ENCODE data around the gene HAUS8. TPM values are rescaled to one million over a fixed set of nuclear protein-coding genes. Genes with fewer than 3 reads are reported as not detected.
A peak's percentile ranks its signal among the peaks of the same experiment; 100 is the strongest.

The HAUS8 gene
- total and polyA plus RNA-seq, 10 of the 15 experiments (the other 5 are each of a cell fraction or from before 2014, with no cell fraction given), result 22.7 to 43.9 (median 34.4) TPM

GRCh38 chr19:17105556-17105955 is 30.3 kb upstream of the HAUS8 start (continued):
- TF ChIP-seq ATF2 (IDR thresholded peaks at IDR 0.05; ENCODE audit: low read length) (0 out of 2 replicates have a peak, but pooled peaks have one; percentile 26), IKZF1 (conservative IDR thresholded peaks at IDR 0.05) (peak; percentile 59), SIX5 (IDR thresholded peaks at IDR 0.05; ENCODE audit: low read depth, low read length, severe bottlenecking) (no peak), RCOR1 (conservative IDR thresholded peaks at IDR 0.05; ENCODE audit: low read depth, low read length) (no peak), SPI1 (IDR thresholded peaks at IDR 0.05; ENCODE audit: borderline replicate concordance, insufficient read depth, low read depth, low read length) (peak; percentile 96), EP300 (IDR thresholded peaks at IDR 0.05; ENCODE audit: borderline replicate concordance in 1 of 2, control insufficient read depth in 1 of 2, low read depth in 2 of 2, low read length in 2 of 2) (peak; percentile 30 to 76; a peak in 2 of 4 replicates), DPF2 (IDR thresholded peaks at IDR 0.05) (peak; percentile 72; the same call in 1 of the 2 replicates), FOXM1 (IDR thresholded peaks at IDR 0.05; ENCODE audit: low read depth, low read length) (no peak), EED (IDR thresholded peaks at IDR 0.05; ENCODE audit: low read depth) (no peak), TARDBP (IDR thresholded peaks at IDR 0.05; ENCODE audit: borderline replicate concordance) (no peak), JUNB (IDR thresholded peaks at IDR 0.05) (0 out of 2 replicates have a peak, but pooled peaks have one; percentile 15), NR2C1 (IDR thresholded peaks at IDR 0.05) (peak; percentile 78), ZNF274 (IDR thresholded peaks at IDR 0.05; ENCODE audit: insufficient read depth, insufficient read length) (no peak), MEF2B (IDR thresholded peaks at IDR 0.05; ENCODE audit: partially characterized antibody, poor library complexity, severe bottlenecking) (no peak), IKZF2 (IDR thresholded peaks at IDR 0.05) (peak; percentile 42 to 67; a peak in 3 of 4 replicates), ZNF207 (IDR thresholded peaks at IDR 0.05; ENCODE audit: borderline replicate concordance) (no peak), CHD4 (IDR thresholded peaks at IDR 0.05) (no peak)
- TF ChIP-seq, protein P1, sequence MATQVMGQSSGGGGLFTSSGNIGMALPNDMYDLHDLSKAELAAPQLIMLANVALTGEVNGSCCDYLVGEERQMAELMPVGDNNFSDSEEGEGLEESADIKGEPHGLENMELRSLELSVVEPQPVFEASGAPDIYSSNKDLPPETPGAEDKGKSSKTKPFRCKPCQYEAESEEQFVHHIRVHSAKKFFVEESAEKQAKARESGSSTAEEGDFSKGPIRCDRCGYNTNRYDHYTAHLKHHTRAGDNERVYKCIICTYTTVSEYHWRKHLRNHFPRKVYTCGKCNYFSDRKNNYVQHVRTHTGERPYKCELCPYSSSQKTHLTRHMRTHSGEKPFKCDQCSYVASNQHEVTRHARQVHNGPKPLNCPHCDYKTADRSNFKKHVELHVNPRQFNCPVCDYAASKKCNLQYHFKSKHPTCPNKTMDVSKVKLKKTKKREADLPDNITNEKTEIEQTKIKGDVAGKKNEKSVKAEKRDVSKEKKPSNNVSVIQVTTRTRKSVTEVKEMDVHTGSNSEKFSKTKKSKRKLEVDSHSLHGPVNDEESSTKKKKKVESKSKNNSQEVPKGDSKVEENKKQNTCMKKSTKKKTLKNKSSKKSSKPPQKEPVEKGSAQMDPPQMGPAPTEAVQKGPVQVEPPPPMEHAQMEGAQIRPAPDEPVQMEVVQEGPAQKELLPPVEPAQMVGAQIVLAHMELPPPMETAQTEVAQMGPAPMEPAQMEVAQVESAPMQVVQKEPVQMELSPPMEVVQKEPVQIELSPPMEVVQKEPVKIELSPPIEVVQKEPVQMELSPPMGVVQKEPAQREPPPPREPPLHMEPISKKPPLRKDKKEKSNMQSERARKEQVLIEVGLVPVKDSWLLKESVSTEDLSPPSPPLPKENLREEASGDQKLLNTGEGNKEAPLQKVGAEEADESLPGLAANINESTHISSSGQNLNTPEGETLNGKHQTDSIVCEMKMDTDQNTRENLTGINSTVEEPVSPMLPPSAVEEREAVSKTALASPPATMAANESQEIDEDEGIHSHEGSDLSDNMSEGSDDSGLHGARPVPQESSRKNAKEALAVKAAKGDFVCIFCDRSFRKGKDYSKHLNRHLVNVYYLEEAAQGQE (IDR thresholded peaks at IDR 0.05; ENCODE audit: low read depth, low read length), result no peak
- TF ChIP-seq, protein P2, sequence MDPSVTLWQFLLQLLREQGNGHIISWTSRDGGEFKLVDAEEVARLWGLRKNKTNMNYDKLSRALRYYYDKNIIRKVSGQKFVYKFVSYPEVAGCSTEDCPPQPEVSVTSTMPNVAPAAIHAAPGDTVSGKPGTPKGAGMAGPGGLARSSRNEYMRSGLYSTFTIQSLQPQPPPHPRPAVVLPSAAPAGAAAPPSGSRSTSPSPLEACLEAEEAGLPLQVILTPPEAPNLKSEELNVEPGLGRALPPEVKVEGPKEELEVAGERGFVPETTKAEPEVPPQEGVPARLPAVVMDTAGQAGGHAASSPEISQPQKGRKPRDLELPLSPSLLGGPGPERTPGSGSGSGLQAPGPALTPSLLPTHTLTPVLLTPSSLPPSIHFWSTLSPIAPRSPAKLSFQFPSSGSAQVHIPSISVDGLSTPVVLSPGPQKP (IDR thresholded peaks at IDR 0.05; ENCODE audit: low read depth, low read length), result no peak
